Liver (tissue), 3 donors: Measurements from ENCODE around the gene NXPH1.

Source experiments
- CTCF ChIP-seq: fragments of 150-350 bp; IDR thresholded peaks from 2 replicates; pipeline ENCODE4 v1.5.1; 2017; ENCODE audit warnings: improper control_type of control experiment, low read depth, low read length; ENCODE audit not compliant: missing input control
- FOXA1 ChIP-seq: IDR thresholded peaks from 2 replicates; pipeline ENCODE4 v1.6.1; 2016; ENCODE audit warnings: antibody characterized with exemption
- GABPA ChIP-seq, 2 donors: IDR thresholded peaks in 1 of 2; conservative IDR thresholded peaks in 1 of 2; 2 replicates each; pipeline ENCODE4 v1.6.1; 2016; ENCODE audit warnings: antibody characterized with exemption in 2 of 2, mild to moderate bottlenecking in 1 of 2, moderate library complexity in 1 of 2
- HNF4A ChIP-seq, 2 donors: conservative IDR thresholded peaks; 2 replicates each; pipeline ENCODE4 v1.6.1; 2016; ENCODE audit warnings: antibody characterized with exemption in 2 of 2, mild to moderate bottlenecking in 2 of 2
- JUND ChIP-seq, 2 donors: IDR thresholded peaks; 2 replicates each; pipeline ENCODE4 v1.6.1; 2016; ENCODE audit warnings: antibody characterized with exemption in 2 of 2
- MAX ChIP-seq: IDR thresholded peaks from 2 replicates; pipeline ENCODE4 v1.6.1; 2016; ENCODE audit warnings: antibody characterized with exemption
- RAD21 ChIP-seq, 2 donors: IDR thresholded peaks; 2 replicates each; pipeline ENCODE4 v1.6.1; 2016; ENCODE audit warnings: antibody characterized with exemption in 2 of 2, mild to moderate bottlenecking in 2 of 2
- TAF1 ChIP-seq: conservative IDR thresholded peaks from 2 replicates; pipeline ENCODE4 v1.6.1; 2016; ENCODE audit warnings: antibody characterized with exemption, mild to moderate bottlenecking
- YY1 ChIP-seq: IDR thresholded peaks from 2 replicates; pipeline ENCODE4 v1.6.1; 2016; ENCODE audit warnings: antibody characterized with exemption, mild to moderate bottlenecking
- TF ChIP-seq, protein P1 (sequence below): IDR thresholded peaks from 2 replicates; pipeline ENCODE4 v1.6.1; 2016; ENCODE audit warnings: antibody characterized with exemption, mild to moderate bottlenecking
- TF ChIP-seq, protein P2 (sequence below): IDR thresholded peaks from 2 replicates; pipeline ENCODE4 v1.6.1; 2016; ENCODE audit warnings: antibody characterized with exemption
- donor health status: healthy.
- donor health status: healthy.

DNA sequence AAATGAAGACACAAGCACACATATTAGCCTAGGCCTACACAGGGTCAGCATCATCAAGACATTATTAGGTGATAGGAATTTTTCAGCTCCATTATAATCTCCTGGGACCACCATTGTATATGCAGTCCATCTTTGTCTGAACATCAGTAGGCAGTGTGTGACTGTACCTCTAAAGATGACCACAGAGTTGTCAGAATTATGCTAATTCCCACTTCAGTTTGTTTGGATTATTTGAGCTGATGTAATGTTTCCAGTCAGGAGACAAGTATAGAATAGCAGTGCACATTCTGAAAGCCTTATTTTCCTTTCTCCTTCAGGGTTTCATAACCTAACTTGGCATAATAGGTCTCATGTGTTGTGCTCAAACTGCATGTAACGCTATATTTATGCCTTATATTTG, 306.4 kb downstream of the NXPH1 start:
- TF ChIP-seq, protein P1, sequence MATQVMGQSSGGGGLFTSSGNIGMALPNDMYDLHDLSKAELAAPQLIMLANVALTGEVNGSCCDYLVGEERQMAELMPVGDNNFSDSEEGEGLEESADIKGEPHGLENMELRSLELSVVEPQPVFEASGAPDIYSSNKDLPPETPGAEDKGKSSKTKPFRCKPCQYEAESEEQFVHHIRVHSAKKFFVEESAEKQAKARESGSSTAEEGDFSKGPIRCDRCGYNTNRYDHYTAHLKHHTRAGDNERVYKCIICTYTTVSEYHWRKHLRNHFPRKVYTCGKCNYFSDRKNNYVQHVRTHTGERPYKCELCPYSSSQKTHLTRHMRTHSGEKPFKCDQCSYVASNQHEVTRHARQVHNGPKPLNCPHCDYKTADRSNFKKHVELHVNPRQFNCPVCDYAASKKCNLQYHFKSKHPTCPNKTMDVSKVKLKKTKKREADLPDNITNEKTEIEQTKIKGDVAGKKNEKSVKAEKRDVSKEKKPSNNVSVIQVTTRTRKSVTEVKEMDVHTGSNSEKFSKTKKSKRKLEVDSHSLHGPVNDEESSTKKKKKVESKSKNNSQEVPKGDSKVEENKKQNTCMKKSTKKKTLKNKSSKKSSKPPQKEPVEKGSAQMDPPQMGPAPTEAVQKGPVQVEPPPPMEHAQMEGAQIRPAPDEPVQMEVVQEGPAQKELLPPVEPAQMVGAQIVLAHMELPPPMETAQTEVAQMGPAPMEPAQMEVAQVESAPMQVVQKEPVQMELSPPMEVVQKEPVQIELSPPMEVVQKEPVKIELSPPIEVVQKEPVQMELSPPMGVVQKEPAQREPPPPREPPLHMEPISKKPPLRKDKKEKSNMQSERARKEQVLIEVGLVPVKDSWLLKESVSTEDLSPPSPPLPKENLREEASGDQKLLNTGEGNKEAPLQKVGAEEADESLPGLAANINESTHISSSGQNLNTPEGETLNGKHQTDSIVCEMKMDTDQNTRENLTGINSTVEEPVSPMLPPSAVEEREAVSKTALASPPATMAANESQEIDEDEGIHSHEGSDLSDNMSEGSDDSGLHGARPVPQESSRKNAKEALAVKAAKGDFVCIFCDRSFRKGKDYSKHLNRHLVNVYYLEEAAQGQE = no peak
- no peak for TF ChIP-seq GABPA (IDR thresholded peaks at IDR 0.05 in 1 of 2, conservative IDR thresholded peaks at IDR 0.05 in 1 of 2)
- no peak for TF ChIP-seq CTCF
- no peak for TF ChIP-seq TAF1
- no peak for TF ChIP-seq RAD21 (IDR thresholded peaks at IDR 0.05)
- no peak for TF ChIP-seq JUND (IDR thresholded peaks at IDR 0.05)
- no peak for TF ChIP-seq FOXA1
- no peak for TF ChIP-seq MAX
- no peak for TF ChIP-seq HNF4A (conservative IDR thresholded peaks at IDR 0.05)
- TF ChIP-seq YY1 = no peak
- TF ChIP-seq, protein P2, sequence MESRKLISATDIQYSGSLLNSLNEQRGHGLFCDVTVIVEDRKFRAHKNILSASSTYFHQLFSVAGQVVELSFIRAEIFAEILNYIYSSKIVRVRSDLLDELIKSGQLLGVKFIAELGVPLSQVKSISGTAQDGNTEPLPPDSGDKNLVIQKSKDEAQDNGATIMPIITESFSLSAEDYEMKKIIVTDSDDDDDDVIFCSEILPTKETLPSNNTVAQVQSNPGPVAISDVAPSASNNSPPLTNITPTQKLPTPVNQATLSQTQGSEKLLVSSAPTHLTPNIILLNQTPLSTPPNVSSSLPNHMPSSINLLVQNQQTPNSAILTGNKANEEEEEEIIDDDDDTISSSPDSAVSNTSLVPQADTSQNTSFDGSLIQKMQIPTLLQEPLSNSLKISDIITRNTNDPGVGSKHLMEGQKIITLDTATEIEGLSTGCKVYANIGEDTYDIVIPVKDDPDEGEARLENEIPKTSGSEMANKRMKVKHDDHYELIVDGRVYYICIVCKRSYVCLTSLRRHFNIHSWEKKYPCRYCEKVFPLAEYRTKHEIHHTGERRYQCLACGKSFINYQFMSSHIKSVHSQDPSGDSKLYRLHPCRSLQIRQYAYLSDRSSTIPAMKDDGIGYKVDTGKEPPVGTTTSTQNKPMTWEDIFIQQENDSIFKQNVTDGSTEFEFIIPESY = no peak
